ENCODE data around the gene TTC39A.

GRCh38 chr1:51325391-51325790 is 5.0 kb downstream of the TTC39A start:
- TF ChIP-seq CTCF (IDR thresholded peaks at IDR 0.05) (no peak), POLR2A (IDR thresholded peaks at IDR 0.05) (no peak)

Measured in gastroesophageal sphincter (tissue), 3 donors.